Suprapubic skin (tissue), 4 donors: ENCODE measurements around the gene RFX2.

Experiments
- CTCF ChIP-seq, 2 donors: fragments of 200-600 bp in 1 of 2; fragments of 450-650 bp in 1 of 2; sonication (generic) in 1 of 2; IDR thresholded peaks; one replicate each; pipeline ENCODE4 v1.5.1; 2016 to 2019; ENCODE audit warnings: antibody characterized with exemption in 2 of 2, mild to moderate bottlenecking in 1 of 2, moderate library complexity in 1 of 2
- EP300 ChIP-seq: sonication (generic); formaldehyde crosslinking; IDR thresholded peaks from one replicate; pipeline ENCODE4 v1.6.1; 2017; ENCODE audit warnings: antibody characterized with exemption
- POLR2A ChIP-seq, 2 donors: fragments of 450-650 bp; IDR thresholded peaks; one replicate each; pipeline ENCODE4 v1.6.1; 2017; ENCODE audit warnings: antibody characterized with exemption in 2 of 2, mild to moderate bottlenecking in 2 of 2, moderate library complexity in 2 of 2
- POLR2AphosphoS5 ChIP-seq, 3 donors: sonication (generic); formaldehyde crosslinking; IDR thresholded peaks; one replicate each; pipeline ENCODE4 v1.6.1; 2017; ENCODE audit warnings: antibody characterized with exemption in 3 of 3

- no peak for TF ChIP-seq EP300
- TF ChIP-seq CTCF (IDR thresholded peaks at IDR 0.05) = no peak
- no peak for TF ChIP-seq POLR2AphosphoS5 (IDR thresholded peaks at IDR 0.05)
- no peak for TF ChIP-seq POLR2A (IDR thresholded peaks at IDR 0.05)
Observed at GRCh38 chr19:5999693-6000092, 110.6 kb downstream of the RFX2 start.
